ENCODE measurements around the gene RAP1GAP.
A peak's percentile ranks its signal among the peaks of the same experiment; 100 is the strongest.

RAP1GAP gene

DNA sequence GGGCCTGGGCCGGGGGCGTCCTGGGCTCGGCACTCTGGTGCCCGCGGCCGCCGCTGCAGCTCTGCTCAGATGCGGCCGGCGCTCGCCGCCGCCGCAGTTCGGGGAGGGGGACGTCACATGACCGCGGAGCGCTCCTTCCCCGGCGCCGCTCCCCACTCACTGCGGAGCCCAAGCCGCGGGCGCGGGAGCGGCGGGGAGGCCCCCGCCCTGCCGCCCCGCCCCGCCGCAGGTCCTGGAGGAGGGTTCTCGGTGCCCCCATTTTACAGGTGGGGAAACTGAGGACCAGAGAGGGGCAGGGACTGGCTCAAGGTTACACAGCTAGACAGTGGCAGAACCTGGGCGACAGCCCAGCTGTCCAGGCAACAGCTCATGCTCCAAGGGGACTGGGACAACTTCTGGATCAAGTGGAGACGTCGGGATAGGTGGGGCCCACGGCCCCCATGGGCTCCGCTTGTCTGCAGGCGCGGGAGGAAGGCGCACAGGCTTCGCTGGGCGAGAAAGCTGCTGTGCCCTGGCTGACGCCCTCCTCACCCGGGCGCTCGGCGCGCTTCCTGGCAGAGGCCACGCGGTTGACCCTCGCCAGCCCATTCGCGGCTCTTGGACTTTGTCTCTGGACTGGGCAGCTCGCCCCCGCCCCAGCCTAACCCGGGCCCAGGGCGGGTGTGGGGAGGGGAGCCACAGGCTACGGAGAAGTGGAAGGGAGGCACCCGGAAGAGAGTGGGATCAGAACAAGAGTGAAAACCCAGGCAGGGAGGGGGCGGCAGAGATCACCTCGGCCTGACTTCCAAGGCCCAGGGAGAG, at the start of gene RAP1GAP:
Gene RAP1GAP (minus strand): TSS at position 100 of the 801 bp plus-strand sequence. CDS start 49,325 bp downstream, outside the sequence.
- peak; percentile 11 for DNase-seq (ENCODE audit: low spot score)

DNA sequence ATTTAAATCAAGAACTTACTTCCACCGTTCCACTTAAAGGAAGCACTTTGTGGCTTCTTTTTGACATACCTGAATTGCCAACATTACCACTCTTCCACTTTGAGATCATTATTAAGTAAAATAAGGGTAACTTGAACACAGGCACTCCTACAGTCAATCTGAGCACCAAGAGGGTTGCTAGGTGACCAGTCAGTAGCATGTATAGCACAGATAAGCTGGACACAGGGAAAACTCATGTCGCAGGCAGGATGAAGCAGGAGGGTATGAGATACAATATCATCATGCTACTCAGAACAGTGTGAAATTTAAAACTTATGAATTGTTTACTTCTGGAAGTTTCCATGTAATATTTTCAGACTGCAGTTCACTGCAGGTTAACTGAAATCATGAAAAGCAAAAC, 47.0 kb upstream of the RAP1GAP start:
- no peak for DNase-seq (ENCODE audit: low spot score)

- no peak for DNase-seq (ENCODE audit: low spot score)
Observed at GRCh38 chr1:21707891-21708290, 38.7 kb upstream of the RAP1GAP start.

DNA sequence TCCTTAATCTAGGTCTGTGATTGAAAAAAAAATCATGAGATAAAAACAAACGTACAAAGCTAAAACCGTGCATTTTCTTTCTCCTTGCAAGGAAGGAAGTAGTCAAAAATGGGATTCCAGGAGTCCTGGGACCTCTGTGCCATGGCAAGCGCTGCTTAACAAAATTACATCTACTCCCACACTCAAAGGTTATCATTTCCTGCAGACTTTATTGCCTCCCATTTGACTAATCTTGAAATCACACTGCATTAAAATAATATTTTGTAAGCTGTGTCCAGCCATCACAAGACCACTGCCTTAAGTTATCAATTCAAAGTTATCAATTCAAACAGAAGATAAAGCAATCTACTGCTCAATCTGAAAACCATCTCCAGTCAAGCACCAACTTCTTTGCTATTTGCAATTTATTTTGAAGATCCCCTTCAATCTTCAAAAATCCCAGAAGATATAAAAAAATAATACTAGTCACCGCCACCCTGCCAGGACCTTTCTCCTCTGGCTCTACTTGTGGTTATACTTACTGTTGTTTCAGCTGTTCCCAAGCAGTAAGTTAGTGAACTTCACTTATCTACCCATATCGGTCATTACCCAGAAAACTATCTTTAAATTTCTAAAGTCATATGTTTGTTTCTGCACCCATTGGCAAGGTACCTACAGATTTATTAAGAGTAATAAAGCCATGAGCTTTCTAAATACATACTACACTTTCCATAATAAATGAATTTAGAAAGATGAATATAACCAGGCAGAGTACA, 38.1 kb upstream of the RAP1GAP start:
- DNase-seq (ENCODE audit: low spot score), result no peak

DNA sequence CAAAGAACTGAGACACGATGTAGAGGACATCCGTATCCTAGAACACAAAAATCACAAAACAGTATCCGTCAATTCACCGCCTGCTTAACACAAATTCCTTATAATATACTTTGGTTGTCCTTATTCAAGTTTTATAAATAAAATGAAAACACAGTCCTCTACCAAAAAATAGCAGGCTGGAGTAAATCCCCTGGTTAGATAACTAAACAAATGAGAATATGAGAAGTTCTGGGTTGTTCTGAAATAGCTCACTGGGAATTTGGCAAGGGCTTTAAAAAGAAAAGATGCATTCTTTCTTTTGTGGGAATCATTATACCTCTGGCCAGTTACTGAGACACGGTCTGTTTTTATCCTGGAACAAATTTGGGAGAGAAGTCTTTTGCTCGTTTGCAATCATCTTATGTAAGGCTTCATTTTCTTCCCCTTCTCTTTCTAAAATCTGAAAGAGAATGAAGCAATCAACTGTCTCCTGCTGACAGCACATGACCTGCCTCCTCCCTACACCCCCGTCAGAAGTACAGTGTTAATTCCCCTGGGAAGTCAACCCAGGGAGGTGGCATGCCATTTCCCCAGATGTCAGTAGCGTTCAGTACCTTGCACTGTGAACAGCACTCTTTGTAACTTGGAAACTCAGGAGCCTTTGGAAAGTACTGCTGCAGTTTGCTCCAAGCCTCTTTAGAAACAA, 37.1 kb upstream of the RAP1GAP start:
- no peak for DNase-seq (ENCODE audit: low spot score)

- no peak for DNase-seq (ENCODE audit: low spot score)
Observed at GRCh38 chr1:21705303-21705980, 36.3 kb upstream of the RAP1GAP start.

- DNase-seq (ENCODE audit: low spot score), result no peak
Observed at GRCh38 chr1:21704145-21704544, 35.0 kb upstream of the RAP1GAP start.

DNA sequence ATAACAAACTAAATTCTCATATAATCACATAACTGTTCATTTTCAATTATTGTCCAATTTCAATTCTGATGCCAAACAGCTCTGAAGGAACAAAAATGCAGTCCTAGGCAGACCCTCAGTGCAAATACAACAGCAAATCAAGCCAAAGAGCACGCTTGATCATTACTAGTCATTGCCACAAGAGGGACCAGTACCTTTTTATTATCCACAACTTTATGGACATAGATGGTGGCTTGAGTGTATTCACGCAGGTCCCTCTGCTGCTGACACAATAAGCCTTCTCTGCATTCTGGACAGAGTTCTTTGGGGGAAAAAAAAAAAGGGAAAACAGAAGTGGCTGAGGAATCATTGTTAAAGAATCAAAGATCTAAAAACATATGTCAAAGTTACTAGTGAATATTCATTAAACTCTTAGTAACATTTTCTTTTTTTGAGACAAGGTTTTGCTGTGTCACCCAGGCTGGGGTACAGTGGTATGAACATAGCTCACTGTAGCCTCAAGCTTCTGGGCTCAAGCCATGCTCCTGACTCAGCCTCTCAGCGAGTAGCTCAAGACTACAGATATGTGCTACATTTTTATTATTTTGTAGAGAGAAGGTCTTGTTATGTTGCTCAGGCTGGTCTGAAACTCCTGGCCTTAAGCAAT, 34.3 kb upstream of the RAP1GAP start:
- DNase-seq (ENCODE audit: low spot score), result no peak

- no peak for DNase-seq (ENCODE audit: low spot score)
Observed at GRCh38 chr1:21702780-21703179, 33.6 kb upstream of the RAP1GAP start.

DNA sequence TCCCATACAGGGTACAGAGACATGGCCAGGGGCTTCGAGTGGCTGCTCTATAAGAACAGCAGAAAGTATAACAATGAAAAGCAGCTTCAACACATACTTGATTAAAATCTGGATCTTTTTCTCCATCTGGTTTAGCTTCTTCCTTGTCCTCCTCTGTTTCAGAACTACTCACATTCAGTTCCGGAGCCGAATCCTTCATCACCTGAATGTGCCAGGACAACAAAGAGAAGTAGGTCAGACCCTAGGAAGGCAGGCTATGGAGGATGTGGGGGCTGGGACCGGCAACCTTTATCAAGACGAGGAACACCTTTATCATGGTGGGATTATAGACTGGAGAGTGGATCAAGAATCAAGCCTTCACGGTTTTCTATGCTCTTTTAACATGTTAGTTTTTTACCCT, 32.2 kb upstream of the RAP1GAP start:
- no peak for DNase-seq (ENCODE audit: low spot score)

GRCh38 chr1:21700094-21700493, 30.9 kb upstream of the RAP1GAP start:
- no peak for DNase-seq (ENCODE audit: low spot score)

GRCh38 chr1:21696931-21697330, 27.8 kb upstream of the RAP1GAP start:
- DNase-seq (ENCODE audit: low spot score), result no peak

DNA sequence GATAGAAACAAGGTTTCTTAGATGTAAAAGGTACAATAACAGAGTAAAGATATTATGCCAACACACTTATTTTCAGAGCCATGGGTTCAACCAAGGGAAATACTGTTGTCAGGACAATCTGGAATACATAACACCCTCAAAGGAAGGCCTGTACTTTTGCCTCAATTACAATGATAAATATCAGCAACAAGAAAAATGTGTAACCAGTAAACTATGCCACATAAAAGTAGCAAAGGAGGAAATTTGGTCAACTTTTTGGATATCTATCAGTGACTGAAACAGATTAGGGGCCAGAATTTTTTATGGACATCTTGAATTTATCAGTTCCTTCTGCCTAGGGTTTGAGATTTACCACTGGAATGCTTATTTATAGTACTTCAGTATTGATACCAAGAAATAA, 24.6 kb upstream of the RAP1GAP start:
- no peak for DNase-seq (ENCODE audit: low spot score)

DNA sequence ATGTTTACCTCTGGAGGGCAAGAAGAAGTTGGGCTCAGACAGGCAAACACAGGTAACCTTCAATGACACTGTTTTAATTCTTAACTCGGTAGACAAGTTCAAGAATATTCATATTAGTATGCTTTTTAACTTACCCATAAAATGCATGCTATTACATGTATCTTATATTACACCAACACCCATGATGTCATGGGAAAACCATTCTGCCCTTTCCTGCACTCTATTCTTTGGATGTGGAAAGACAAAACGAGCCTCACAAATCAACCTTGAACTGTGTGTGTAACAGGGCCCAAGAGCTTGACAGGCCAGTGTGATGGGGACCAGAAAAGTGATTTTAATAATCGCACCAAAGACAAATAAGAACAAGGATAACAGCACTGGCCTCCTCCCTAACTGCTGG, 22.6 kb upstream of the RAP1GAP start:
- no peak for DNase-seq (ENCODE audit: low spot score)

DNA sequence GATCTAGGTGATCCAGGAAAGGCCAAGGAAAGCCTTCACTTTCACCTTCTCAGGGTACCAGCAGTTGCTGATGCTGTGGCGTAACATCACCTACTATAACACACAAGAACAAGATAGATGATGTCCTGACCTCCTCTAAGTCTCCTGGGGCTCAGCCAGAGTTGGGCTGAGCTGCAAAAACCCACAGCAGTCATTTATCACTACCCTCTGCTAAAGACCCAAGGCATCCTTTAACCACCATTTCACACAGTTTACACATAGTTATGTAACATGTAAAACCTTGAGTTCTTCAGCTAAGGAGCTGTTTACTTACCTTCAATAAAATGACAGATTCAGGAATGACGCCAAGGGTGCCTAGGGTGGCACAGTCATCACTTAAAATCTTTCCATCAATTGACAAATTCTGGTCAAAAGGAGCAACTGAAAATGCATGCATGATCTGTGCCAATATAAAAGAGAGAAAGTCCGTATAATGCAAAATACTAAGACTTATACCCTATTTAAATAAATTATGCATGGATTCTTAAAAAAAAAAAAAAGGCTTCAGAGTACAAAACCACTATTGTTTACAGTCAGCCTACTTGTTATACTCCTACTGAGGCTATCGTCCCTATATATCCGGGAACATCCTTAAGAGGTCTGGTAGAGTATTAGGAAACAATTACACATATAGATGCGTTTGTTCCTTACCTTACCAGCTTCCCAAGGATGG, 20.7 kb upstream of the RAP1GAP start:
- DNase-seq (ENCODE audit: low spot score), result no peak

GRCh38 chr1:21687081-21687529, 17.9 kb upstream of the RAP1GAP start:
- DNase-seq (ENCODE audit: low spot score), result no peak

GRCh38 chr1:21685946-21686678, 17.0 kb upstream of the RAP1GAP start:
- DNase-seq (ENCODE audit: low spot score), result no peak

GRCh38 chr1:21681426-21681825, 12.3 kb upstream of the RAP1GAP start:
- DNase-seq (ENCODE audit: low spot score), result no peak

DNA sequence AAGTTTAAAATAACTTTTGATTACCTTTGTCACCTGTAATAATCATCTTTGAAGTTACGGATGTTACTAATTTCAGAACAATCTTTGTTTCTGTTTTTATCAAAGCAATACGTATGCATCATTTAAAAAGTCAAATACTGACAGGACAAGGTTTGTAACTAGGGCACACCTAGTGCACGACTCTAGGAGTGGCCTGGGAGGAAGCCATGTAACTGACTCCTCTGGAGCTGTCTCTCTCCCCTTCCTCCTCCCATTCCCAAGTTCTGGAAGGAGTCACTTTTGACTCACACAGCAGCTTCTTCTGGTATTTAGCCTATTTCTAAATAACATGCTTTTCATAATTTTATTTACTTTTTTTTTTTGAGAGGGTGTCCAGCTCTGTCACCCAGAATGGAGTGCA, 11.8 kb upstream of the RAP1GAP start:
- no peak for DNase-seq (ENCODE audit: low spot score)

DNA sequence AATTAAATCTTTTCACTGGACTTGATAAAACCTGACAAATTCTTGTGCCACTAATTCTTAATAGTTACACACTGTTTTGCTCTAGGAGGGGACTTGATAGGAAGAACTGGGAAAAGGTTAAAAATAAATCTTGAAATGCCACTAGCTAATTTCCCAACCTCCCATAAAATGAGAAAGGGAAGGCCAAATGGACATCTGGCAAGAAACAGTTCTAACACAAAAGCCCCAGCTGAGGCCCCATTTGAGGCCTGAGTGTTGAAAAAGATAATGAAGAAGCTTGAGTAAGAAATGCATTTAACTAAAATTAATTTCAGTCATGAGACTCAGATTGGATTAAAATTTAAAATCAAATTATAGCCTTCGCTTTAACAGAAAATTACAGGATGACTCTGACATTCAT, 11.2 kb upstream of the RAP1GAP start:
- DNase-seq (ENCODE audit: low spot score), result no peak
